Measurements from ENCODE around the gene DDI2.
"Not testable (repeated sequence)": the region's sequence is repeated elsewhere in the genome, so short reads cannot be mapped to it uniquely, and the experiment has no call there.

DDI2 gene

DNA sequence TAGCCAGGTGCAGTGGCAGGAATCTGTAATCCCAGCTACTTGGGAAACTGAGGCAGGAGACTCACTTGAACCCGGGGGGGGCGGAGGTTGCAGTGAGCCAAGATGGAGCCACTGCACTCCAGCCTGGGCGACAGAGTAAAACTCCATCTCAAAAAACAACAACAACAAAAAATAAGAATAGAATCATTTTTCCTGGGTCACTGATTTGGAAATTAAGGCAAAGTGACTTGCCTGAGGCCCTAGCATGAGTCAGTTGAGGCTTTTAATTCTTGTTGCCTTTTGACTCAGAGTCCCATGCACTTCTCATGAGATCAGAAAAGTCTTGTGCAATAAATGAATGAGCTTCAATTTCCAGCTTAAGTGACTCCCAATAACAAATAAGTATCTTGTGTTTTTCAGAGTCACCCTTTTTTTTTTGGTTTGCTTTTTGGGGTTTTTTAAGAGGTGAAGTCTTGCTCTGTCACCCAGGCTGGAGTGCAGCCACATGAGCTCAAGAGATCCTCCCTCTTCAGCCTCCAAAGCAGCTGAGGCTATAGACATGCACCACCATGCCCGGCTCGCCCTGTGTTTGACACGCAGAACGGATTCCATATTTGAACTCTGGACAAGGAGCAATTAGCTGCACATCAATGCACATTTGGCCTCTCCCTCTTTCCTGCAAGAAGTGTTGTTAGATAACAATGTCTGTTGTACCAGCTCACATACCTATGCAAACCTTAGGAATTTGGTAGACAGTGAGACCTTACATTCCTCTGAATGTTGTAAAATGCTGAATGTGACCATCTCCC lies 63.5 kb downstream of the DDI2 start:
- no peak for DNase-seq

DNA sequence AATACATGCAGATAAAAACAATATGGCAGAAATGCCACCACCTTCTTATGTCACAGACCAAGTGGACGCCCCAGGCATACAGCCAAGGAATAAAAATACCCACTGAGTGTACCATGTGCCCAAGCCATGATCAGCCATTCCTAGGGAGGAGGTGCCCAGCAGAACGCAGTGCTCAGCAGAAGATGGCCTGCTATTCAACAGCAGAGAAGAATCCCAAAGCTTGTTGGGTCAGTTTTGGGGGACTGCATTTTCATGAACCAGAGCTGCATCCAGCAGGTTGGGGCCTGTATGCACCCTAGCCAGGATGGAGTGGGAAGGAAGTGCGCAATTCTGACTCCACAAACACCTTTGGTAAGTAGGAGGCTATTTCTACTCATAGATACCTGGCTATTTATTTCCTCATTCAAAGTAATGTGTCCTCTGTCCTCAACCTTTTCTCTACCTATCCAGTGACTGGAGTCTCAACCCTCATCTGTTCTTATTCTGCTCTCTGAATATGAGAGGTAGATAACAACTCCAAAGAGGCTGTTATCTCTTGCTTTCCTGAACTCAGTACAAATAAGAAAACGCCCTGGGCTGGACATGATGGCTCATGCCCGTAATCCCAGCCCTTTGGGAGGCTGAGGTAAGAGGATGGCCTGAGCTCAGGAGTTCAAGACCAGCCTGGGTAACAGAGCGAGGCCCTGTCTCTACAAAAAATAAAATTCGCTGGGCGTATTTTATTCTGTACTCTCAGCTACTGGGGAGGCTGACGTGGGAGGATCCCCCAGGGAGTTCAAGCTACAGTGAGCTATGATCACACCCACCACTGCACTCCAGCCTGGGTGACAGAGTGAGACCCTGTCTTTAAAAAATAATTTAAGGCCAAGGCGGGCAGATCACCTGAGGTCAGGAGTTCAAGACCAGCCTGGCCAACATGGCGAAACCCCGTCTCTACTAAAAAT lies 64.4 kb downstream of the DDI2 start:
- no peak for DNase-seq

DNA sequence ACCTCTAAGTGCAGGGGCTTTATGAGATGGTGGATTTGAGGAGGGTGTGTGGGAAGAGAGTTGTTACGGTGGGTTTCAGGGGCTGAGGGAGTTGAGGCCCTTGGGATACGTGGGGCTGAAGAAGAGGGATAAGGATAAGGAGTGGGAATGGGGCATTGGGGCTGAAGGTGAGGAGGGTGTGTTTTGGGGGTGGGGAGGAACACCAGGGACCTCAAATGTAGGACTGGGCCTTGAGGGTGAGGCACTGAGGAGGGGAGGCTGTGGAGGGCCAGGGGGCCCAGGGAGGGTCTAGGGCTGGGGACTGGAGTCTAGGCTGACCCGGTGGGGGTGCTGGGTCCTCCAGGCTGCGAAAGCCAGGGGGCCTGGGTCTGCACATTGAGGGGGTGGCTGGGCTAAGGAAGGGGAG lies 65.7 kb downstream of the DDI2 start:
- DNase-seq, result no peak

DNA sequence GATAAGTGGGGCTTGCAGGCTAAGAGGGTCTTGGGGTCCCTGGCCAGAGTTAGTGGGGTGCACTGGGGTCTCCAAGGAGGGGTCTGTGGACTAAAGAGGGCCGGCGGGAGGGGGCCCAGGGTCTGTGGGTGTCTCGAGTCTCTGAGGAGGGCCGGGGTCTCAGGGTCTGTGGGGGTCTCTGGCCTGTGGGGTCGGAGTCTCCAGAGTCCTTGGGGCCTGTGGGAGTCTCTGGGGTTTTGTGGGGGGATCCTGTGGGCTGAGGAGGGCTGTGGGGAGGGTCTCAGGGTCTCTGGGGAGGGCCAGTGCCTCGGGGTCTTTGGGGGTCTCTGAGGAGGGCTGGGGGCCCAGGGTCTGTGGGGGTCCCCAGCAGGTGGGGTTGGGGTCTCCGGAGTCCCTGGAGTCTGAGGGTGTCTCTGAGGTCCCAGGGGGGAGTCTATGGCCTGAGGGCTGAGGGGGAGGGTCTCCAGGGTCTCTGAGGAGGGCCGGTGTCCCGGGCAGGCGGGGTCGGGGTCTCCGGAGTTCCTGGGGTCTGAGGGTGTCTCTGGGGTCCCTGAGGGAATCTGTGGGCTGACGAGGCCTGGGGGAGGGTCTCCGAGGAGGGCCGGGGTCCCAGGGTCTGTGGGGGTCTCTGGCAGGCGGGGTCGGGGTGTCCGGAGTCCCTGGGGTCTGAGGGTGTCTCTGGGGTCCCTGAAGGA lies 66.2 kb downstream of the DDI2 start:
- no peak for DNase-seq

DNA sequence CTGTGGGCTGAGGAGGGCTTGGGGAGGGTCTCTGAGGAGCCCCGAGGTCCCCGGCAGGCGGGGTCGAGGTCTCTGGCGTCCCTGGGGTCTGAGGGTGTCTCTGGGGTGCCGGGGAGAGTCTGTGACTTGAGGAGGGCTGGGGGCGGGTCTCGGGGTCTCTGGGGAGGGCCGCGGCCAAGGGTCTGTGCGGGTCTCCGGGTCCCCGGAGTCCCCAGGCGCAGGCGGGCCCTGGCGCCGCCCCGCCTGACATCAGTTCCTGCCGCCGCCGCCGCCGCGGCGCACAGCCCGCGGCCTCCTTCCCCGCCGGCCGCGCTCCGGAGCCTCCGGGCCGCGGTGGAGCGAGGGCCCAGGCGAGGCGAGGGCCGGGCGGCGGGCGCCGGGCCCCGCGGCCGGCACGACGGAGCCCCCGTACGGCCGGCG lies 66.8 kb downstream of the DDI2 start, which contains the start of gene PLEKHM2:
Gene PLEKHM2 (plus strand): TSS at position 279 of the 420 bp plus-strand sequence. CDS start 239 bp downstream, outside the sequence.
- DNase-seq, result no peak

DNA sequence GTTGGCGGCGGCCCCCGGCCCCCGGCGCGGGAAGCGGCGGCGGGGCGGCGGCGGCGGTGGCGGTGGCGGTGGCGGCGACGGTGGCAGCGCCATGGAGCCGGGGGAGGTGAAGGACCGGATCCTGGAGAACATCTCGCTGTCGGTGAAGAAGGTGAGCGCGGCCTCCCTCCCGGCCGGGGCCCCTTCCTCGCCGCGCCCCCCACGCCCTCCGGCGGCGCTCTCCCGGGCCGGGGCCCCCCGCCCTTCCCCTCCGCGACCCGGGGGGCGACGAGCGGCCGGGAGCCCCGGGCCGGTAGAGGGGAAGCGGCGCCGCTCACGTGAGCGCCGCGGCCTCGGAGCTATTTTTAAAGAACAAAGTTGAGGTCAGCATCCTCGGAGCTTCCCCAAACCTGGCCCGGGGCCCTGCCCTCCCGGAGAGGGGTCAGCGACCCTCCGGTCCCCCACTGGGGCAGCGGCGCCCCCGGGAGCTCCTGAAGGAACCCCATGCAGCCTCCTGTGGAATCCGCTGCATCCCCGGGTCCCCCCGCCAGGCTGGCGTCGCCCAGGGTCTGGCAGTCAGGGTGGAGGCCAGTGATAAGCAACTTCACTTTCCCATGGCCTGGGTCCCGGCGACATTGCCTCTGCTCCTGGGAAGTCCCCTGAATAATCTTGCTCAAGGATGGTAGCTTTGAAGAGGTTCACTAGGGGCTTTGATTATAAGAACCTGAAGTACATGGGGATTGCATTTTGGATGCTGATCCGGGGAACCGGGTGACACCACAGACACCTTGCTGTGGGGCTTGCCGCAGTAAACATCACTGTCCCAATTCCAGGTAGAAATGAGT lies 67.4 kb downstream of the DDI2 start:
- no peak for DNase-seq

DNA sequence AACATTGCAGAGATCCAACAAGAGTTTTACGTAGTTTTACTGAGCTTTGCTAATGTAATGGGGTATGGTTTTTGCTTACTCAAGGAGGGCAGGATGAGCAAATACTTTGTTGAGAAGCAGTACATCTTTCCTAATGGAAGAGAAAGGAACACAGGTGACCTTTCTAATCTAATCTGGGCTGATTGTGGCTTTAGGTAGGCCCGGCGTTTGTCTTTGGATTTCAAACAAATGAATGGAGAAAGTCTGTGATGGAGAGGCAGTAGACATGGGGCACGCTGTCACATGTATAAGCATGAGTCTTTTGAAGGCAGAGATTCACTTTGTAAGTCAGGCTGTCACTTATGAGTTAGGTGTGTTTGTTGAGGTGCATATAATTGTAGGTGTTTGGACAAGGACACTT lies 68.6 kb downstream of the DDI2 start:
- DNase-seq, result no peak

DNA sequence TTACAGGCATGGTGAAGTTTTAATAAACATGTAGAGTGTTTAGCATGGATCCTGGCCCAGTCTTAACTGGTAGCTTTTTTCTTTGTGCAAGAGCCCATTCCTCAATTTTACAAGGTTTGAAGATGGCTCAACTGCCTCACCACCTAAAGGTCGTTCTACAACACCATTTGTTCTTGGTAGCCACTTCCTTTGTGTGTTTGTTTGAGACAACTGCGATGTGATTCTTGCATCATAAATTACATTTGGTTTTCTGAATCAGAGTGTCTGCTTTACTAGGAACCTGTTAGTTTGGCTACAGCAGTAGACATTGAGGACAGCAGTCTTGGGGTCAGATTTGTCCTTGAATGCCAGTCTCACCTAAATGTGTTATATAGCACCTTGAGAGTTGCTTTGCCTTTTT lies 70.2 kb downstream of the DDI2 start:
- DNase-seq, result no peak

DNA sequence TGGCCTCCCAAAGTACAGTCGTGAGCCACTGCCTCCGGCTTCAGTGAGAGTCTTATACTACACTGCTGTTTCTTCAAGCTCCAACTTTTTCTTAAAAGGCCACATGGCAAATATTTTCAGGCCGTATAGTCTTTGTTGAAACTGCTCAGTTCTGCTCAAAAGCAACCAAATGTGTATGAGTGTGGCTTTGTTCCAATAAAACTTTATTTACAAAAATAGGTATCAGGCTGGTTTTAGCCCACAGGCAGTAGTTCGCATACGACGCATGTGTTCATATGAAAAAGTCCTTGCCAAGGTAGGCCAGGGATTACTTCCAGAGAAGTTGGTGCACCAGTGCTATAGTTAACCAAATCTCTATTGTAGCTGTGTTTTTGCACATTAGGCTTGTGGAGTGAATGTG lies 73.1 kb downstream of the DDI2 start:
- no peak for DNase-seq

DNA sequence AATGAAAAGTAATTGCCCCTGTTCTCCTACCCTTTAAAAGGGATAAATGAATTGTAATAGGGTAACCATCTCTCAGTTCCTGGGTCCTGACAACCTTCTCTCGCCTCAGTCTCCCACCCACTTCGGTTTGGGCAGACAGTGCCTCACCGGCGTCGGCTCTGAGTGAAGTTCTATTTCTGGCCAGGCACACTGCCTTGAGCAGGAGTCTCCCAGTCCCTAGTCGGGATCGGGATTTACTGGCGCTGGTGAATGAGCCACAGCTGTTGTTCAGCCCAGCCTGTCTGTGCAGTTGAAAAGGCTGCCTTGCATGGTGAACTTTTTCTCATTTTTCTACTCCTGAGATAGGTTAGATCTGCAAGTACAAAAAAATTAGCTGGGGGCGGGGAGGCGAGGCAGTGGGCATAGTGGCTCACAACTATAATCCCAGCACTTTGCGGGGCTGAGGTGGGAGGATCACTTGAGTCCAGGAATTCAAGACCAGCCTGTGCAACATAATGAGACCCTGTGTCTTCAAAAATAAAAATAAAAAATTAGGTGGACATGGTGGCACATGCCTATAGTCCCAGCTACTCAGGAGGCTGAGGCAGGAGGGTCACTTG lies 74.3 kb downstream of the DDI2 start:
- no peak for DNase-seq

DNA sequence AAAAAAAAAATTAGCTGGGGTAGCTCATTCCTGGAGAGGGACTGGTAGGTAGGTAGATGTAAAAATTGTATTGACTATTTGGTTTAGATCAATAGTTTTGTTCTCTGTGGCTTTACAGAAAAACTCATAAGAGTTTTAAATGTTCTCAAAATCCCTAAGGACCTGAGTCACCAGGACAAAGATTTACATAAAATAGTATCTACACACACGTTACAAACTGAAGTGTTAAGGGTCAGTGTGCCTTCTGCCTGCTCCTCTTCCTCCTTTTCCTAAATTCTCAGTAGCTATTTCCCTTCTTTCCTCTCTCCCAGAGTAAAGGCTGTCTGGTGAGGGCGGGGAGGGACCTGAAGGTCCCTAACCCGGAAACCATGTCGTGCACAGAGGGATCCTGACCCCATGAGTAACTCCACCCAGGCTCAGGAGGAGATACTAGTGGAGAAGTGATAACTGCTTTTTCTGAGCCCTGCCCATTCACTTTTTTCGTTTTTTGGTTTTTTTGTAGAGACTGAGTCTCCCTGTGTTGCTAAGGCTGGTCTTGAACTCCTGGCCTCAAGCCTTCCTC lies 74.9 kb downstream of the DDI2 start:
- DNase-seq, result no peak

DNA sequence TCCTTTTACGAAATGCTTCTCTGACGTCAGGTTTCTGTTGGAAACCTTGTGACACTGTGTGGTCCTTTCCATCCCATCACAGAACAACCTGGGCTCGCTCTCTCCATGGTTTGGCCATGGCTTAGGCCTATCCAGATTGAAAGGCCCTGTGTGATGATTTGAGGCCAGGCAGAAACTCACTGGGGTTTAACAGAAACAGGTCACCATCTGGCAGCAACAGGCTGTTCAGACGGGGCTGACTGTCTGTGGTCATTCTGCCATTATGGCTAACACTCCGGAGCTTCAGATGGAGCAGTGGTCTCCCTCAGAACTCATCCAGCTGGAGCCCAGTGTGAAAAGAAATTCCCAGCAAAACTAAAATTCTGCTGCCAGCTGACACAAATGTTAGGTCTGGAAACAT lies 76.1 kb downstream of the DDI2 start:
- no peak for DNase-seq

DNA sequence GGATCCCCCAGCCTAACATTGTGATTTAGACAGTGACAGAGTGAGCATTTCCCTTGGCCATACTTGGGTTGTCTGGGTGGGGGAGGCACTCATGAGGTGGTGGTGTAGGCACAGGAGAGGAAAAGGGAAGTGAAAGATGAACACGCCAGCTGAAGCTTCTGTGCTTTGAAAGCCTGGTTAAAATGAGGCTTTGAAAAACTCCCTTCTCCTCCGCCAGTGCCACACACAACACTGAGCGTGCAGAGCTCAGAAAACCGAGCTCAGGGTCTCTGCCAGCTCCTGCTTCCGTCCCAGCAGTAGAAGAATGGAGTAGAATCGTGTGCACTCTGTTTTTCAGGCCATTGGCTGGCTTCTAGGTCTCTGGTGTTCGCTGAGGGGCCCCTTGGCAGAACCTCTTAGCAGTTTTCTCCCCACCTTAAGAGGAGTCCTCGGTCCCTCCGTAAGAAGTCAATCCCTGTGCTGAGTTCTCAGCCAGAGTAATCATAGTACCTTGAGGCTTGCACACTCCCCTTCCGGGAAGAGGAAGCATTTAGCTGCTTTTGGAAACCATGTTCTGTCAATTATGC lies 79.8 kb downstream of the DDI2 start:
- no peak for DNase-seq

DNA sequence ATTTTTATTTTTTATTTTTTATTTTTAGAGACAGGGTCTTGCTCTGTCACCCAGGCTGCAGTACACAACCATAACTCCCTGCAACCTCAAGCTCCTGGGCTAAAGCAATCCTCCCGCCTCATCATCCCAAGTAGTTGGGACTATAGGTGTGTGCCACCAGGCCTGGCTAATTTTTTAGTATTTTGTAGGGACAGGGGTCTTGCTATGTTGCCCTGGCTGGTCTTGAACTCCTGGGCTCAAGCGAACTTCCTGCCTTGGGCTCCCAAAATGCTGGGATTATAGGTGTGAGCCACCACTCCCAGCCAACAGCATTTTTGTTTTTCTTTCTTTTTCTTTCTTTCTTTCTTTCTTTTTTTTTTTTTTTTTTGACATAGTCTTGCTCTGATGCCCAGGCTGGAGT lies 80.9 kb downstream of the DDI2 start:
- DNase-seq, result no peak

DNA sequence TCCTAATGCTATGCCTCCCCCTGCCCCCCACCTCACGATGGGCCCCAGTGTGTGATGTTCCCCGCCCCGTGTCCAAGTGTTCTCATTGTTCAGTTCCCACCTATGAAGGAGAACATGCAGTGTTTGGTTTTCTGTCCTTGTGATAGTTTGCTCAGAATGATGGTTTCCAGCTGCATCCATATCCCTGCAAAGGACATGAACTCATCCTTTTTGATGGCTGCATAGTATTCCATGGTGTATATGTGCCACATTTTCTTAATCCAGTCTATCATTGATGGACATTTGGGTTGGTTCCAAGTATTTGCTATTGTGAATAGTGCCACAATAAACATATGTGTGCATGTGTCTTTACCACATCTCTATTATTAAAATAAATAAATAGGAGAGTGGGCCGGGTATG lies 82.1 kb downstream of the DDI2 start:
- DNase-seq, result not testable (repeated sequence)

DNA sequence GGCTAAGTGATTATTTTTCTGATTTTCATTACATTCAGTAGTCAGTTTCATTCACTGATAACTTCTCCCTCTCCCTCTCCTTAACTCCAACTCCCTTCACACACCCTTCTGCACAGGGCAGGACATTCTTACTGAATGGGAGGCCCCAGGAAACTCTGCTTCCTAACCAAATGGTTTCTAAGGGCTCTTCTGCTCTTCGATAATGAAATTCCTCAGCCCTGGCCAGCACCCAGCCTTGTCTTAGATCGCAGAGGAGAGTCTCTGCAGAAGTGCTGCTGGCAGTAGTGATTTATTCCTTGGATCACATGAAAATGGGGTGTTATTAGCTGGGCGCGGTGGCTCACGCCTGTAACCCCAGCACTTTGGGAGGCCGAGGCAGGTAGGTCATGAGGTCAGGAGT lies 83.2 kb downstream of the DDI2 start:
- DNase-seq, result no peak

DNA sequence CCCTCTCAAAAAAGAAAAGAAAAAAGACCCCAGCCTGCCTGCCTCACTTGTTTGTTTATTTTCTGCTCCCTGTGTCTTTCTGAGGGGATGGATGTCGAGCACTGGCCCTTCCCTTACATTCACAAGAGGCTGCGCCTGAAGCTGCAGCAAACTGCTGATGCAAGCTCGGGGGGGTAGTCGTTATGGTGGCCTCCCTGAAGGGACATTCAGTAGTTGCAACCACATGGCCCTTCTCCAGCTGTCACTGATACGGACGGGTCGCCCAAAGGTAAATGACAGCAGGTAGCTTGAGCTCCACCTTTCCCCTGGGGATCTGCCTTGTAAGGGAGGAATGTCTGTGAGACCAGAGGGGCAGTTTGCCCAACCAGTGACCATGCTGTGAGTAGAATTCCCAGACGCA lies 84.5 kb downstream of the DDI2 start:
- no peak for DNase-seq

DNA sequence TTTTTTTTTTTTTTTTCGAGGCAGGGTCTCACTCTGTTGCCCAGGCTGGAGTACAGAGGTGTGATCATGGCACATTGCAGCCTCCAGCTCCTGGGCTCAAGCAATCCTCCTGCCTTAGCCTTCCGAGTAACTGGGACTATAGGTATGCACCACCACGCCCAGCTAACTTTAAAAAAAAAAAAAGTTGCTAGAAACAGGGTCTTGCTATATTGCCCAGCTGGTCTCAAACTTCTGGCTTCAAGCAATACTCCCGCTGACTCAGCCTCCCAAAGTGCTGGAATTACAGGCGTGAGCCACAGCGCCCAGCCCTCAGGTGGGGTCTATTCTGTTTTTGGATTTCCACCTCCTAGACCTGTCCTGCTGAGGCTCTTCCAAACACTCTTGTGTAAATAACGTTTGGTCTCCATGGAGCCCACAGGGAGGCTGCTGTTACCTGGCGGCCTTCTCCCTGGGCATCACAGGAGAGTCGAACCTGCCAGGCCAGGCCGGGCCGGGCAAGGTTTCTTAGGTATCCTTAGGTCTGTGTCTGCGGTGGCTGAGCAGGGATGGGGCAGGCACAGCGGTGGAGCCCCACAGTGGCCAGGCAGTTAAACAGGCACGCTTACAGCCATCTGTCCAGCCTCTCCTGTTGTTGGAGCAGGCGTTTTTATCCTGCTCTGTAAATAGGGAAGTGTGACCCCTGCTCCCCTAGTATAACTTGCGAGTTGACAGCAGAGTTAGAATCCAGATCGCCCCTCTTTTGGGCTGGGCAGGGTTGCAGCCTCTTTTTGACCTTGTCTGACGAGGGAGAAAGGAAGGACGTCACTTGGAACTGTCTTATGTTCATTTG lies 85.7 kb downstream of the DDI2 start:
- no peak for DNase-seq

DNA sequence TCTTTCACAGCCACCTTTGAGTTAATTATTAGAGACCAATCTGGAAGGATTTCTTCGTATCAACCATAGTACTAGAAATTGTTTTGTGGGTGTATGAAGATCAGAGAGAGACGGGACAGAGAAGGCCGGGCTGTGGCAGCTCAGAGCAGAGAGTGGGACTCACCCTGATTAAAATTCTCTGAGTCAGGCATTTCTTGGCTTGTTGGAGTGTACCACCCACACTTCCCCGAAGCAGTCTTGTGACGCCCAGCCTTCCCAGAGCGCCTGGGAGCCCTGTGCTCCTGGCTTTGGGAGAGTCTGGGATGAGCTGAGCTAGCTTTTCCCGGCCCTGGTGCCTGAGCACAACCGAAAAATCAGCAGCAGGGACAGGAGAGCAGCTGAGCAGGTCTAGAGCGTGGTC lies 86.3 kb downstream of the DDI2 start:
- no peak for DNase-seq

DNA sequence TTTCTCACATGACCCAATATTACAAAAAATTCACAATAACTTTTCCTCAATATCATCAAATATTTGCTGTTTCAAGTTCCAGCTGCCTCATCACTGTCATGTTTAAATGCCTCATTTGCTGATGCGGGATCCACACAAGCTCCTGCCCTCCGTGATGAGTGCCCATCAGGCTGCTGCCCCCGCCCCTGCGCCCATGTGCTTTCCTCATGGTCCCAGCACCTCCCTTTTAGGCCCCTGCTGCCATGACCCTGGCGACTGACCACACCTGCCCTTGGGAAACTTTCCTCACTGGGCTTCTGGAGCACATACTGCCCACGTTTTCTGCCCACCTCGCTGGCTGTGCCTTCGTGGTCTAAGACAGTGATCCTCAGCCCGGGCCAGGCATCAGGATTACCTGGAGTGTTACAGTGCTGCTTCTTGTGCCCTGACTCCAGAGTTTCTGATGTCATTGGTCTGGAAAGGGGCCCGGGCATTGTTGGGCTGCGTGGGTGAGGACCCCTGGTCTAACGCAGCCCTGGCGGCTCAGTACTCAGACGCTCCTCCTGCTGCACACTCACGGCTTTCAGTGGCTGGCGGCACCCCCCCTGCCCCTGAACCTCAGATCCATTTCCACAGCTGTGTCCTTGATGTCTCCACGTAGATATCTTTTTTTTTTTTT lies 87.4 kb downstream of the DDI2 start:
- no peak for DNase-seq
